HG03025 (cell line): Measurements from ENCODE around the gene FLNB.

ENCODE experiments used
- ATAC-seq: cut with Tn5 transposase; IDR thresholded peaks from one replicate; pipeline ENCODE4 v1.9.1; 2021; ENCODE audit warnings: mild to moderate bottlenecking, moderate library complexity; ENCODE audit not compliant: unreplicated experiment, low FRiP score

Gene FLNB

DNA sequence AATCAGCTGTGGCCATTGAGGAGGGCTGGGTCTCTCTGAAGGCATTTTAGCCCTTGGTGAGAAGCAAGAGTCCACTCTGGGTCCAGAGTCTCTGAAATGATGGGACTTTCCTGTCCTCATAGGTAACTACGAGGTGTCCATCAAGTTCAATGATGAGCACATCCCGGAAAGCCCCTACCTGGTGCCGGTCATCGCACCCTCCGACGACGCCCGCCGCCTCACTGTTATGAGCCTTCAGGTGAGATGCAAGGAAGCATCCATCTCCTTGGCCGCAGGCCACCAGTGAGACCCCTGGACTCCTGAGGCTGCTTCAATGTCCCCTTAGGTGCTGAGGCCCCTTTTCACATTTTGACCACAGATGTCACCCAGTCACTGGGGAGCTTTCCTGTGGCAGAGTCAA lies 147.6 kb downstream of the FLNB start:
- ATAC-seq: no peak

DNA sequence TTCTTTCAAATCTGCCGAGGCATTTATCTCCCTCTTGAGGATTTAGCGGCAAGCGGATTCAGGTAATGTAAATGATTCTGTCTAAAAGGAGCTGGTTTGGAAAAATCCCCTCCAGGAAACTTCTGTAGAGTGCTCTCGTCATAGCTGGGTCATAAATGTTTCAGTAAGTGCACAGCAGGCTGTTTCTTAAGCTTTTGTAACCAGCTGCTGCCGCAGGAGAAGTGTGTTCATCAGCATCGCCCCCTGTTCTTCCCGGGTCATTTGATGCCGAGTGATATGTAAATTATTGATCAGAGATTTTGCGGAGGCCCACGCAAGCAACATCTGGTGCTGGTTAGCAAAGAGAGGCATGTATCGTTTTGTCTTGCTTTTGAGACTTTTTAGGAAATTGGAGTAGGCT lies 149.5 kb downstream of the FLNB start:
- no peak for ATAC-seq

DNA sequence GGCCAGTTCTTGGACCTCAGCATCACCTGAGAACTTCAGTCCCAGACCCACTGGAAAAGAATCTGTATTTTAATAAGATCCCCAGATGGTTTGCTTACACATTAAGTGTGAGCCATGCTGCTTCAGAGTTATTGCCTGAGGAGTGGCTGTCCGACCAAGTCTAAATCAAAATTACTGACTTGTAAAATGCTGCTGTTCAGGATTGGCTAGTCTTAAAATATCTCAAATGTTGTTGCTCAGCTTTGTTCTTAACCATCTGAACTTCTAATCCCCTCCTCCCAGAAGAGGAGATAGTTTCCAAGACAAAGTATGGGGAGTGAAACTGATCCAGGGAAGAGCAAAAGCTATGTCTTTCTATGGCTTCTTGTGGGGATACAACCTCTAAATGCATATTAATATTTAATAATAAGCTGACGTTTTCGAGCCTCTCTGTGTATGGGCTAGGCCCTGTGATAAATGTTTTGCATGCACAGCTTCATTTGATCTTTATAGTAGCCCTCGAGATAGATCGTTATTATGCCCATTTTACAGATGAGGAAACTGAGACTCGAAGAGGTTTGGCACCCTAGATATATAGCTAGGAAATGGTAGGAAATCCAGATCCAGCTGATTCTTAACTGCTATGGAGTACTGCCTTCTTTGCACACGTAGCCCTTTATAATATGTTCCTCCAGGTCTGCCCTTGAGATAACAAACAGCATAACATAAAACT lies 150.4 kb downstream of the FLNB start:
- ATAC-seq: no peak

DNA sequence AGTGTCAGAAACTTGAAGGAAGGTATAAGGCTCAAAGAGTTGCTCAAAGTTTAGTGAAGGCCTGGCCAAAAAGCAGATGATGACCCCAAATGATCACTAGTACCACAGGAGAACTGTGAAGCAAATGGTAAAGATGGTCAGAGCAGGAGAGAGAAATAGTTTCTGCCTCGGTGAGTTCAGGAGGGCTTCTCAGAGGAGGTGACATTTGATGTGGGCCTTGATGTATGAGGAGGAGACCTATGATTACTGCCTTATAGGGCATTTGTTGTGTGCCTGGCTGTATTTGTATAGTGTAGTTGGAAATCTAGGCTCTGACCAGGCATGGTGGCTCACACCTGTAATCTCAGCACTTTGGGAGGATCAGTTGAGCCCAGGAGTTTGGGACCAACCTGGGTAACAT lies 152.2 kb downstream of the FLNB start:
- ATAC-seq: no peak

DNA sequence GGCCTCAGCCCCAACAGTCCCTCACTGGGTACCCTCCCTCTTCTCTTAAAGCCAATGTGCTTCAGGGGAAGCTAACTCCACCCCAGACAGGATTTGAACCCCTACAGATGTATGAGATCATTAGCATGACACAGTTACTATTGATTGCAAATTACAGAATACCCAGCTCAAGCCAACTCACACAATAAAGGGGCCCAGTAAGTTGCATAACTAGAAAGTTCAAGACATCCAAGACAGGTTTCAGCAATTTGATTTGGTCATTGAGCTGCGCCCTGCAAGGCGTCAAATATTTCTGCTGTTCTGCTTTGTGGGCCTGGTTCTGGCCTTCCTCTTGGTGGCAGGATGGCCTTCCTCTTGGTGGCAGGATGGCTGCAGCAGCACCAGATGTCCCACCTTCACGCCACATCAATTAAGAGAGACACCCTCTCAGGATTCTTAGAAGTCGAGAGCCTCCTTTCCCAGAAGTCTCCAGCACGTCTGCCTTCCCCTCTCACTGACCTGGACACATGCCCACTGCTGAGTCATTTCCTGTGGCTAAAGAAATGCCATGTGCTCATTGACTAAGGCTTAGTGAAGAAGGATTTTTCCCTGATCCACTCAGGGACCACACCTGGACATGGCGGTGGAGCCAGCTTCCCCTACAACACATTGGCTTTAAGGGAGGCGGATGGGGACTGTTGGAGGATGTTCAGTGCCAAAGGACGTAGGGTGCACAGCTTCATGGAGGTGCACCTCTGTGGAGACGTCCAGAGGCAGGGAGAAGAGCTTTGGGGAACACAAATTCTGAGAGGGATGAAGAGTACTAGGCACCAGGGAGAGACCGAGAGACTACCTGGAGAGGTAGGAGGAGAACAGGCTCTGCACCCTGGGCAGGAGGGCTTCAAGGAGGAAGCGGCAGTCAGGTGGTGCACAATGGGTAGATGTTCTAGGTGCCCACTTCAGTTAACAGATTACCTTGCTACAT lies 153.5 kb downstream of the FLNB start:
- ATAC-seq: no peak

DNA sequence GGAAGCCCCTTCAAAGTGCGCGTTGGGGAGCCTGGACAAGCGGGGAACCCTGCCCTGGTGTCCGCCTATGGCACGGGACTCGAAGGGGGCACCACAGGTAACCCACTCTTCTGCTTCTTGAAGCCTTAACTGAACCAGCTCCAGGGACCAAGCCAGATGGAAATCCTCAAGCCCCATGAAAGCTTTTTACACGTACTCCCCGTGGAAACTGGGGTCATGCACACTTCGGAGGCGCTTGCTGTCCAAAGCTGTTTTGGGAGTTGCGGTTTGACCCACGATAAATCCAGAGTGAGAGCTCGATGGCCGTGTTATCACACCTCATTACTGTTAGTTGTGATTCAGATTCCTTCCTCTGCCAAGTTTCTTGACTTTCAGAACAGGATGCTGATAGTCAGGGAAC lies 155.0 kb downstream of the FLNB start:
- no peak for ATAC-seq

DNA sequence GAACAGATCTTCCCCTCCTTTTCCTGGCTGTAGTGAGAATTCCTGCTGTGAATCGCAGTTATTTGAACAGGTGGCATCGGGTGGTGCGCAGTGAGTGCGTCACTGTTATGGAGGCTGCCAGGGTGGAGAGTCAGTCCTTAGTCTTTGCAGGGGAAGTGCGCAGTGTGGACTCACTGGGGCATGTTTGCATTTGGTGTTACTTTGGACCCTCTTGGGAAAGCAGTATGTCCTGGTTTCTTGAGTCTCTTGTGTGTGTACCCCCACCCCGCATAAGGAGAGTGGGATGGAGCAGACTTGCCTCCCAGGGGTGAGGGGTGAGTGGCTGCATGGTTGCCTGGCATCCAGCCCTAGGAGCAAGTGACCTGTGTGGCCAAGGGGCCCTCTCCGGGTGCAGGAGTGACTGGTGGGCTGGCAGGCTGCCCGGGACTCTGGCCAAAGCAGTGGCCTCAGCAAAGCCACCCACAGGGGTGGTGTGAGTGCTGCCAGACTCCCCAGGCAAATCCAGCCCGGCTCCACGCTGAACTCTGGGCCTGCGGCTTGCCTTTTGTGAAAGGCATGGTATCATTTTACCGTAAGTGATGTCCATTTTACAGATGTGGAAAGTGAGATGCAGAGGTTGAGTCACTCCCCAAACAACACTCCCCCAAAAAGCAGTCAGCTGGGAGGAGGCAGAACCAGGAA lies 156.1 kb downstream of the FLNB start:
- no peak for ATAC-seq

DNA sequence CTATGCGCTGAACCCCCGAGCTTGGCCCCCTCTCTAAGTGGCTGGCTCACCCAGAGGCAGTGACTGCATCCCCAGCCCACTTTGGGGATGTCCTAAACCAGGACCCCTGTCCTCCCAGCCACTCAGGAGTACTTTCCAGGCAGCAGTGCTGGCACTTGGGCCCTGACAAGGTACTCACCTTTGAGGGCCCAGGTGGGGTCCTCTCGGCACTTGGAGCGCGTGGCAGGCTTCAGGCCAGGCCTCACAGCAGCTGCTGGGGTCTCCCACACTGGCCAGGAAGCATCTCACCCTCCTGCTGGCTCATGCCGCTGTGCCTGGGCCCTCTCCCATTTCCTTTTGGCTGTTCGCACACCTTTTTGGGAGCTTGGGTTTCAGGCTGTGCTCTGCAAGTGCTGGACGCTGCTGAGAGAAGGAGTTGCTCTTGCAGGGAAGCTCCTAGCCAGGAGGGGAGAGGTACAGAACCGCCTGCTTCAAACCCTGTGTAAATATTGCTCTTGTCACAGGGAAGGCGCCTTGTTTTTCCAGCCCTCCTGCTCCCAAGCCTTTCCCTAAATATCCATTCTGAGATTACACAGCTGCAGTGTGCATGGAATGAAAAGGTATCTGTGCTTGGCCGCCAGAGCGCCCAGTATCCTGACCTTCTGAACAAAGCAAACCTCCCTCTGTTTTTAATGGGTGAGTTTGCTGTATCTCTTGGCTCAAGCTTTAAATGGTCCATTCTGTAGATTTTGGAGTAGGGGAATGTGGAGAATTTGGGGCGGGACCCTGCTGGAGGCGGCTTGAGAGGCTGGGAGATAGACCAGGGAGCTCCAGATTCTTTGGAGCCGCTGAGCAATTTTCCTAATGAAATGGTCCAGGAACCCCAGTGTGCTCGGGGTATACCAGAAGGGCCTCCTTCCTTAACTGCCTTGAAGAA lies 156.9 kb downstream of the FLNB start:
- no peak for ATAC-seq

DNA sequence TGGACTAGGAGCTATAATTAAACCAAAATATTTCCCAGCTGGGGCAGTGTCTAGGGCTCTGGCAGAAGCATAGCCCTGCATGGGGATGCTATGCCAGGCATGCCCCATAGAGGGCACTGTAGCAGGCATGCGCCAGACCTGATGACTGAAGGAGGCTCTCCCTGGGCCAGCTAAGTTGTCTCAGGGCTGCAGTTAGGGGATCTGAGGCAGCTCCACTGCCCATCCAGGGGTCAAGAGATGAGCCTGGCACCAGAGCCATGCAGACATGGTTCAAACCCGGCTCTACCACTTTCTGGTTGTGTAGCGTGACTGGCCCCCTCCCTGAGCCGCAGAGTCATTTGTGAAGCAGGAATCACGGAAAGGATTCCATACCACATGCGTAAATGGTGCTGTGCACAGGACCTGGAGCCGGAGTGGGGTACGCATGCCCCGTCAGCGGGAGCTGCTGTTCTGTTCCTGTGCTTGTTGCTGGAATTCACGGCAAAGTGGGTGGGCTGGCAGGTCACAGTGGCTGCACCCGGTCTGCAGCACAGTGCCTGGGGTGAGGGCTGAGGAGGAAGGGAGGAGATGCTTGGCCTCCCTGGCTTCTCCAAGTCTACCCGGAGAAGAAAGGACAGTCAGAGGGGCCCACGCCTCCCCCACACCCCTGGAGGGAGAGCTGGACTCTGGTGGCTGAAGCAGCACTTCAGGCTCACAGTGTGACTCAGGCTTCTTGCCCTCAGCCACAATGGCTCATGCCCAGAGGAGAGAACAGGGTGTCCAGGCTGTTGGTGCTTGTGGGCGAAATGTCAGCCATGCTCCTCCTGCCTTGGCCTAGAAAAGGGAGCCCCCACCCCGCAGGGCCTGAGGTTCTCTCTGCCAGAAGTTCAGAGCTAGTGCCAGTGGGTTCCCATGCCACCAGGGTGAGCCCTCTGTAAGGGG lies 159.5 kb downstream of the FLNB start:
- no peak for ATAC-seq

DNA sequence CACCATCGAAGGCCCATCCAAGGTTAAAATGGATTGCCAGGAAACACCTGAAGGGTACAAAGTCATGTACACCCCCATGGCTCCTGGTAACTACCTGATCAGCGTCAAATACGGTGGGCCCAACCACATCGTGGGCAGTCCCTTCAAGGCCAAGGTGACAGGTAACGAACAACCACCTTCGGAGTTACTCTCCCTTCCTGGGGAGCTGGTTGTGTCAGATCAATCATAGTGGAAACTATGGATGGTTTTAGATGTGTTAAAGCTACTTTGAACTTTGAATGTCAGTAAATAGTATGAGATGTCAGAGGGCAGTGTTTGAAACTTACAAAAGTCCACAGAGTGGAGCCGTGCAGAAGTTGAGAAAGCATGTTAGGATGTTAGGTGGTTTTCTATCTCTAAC lies 160.3 kb downstream of the FLNB start:
- ATAC-seq: no peak

DNA sequence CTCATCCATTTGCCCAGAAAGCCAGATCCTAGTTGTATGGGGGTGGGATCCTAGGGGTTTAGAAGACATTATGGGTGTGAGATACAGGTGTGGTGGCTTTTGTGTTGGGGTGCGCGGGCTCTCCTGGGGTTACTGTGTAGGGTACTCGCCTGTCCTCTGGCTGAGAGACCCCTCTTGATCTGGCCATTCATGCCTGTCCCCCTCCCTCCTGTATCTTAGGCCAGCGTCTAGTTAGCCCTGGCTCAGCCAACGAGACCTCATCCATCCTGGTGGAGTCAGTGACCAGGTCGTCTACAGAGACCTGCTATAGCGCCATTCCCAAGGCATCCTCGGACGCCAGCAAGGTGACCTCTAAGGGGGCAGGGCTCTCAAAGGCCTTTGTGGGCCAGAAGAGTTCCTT lies 161.1 kb downstream of the FLNB start:
- no peak for ATAC-seq

DNA sequence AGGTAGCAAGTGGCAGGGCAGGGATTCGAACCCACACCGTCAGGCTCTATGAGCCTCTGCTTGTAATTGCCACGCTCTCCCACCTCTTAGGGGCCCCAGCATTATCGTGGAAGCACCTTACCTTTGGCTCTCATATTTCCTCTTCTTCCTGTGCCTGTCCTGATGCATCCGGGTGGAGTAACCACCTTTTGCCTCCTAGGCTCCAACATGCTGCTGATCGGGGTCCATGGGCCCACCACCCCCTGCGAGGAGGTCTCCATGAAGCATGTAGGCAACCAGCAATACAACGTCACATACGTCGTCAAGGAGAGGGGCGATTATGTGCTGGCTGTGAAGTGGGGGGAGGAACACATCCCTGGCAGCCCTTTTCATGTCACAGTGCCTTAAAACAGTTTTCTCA lies 162.2 kb downstream of the FLNB start:
- no peak for ATAC-seq

DNA sequence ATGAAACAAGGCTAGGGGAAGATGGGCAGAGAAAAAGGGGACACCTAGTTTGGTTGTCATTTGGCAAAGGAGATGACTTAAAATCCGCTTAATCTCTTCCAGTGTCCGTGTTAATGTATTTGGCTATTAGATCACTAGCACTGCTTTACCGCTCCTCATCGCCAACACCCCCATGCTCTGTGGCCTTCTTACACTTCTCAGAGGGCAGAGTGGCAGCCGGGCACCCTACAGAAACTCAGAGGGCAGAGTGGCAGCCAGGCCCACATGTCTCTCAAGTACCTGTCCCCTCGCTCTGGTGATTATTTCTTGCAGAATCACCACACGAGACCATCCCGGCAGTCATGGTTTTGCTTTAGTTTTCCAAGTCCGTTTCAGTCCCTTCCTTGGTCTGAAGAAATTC lies 162.9 kb downstream of the FLNB start:
- ATAC-seq: no peak

DNA sequence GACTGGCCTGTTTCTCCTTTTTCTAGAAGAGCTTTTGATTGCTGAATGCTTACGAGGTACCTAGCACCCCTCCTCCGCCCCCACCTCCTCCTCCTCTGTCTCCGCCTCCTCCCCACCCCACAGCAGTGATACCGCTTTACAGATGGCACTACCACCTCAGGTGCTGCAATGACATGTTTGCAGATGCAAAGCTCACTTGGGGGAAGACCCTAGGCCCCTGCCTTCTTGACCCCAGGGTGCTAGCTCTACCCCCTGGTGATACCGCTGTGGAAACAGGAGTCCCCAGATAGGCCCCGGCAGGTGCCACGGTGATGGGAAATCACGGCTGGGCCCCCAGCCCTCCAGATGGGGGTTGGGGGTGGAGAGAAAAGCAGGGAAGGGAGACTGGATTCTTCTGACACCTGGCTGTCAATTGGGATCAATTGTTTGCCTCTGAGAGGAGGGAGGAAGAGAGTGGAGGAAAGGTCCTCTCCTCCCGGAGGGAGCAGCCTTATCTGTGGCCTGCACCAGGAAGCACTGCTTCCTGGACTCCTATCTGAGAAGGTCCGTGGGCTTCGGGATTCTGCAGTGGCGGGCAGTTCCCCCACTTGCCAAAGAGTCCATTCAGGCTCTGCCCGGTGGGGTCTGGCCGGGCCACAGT lies 164.9 kb downstream of the FLNB start:
- ATAC-seq: no peak

DNA sequence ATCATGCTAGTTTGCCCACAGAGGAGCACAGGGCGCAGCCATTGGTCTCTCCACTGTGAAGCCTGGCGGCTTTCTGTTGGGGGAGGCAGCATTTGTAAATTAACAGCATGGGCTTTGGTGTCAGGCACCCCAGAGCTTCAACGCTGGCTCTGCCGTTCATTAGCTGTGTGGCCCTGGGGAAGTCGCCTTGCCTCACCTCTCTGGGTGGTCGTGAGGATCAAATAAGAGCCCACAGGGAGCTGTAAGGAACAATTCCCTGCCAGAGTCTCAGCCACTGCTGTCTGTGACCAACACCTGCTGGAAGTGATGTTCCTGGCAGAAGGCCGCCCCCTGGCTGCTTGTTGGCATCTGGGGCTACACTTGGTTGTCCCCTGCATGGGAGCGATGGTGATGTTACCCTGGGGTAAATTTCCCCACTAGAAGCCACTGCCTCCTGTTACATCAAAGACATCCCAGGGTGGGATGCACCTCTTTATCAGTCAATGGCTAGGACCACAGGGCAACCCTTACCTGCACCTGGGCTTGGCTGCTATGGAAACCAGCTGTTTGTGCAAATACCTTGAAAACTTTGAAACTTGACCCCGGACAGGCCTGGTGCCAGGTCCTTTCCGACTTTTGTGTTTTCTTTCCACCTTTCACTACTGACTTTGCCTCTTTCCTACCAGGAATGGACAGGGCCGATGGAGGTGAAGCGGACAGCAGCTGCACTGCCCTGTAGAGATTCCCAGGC lies 165.6 kb downstream of the FLNB start:
- no peak for ATAC-seq

DNA sequence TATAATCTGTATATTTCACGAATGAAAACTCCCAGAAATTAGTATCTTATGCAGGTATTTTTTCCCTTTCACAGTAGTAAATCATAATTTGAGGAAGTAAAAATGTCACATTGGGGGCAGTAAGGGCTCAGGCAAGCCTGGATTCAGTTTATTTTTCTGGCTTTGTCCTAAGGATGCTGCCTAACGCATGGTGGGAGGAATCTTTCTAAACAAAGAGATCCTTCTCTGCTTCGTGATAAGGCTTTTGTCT lies 166.9 kb downstream of the FLNB start:
- no peak for ATAC-seq

DNA sequence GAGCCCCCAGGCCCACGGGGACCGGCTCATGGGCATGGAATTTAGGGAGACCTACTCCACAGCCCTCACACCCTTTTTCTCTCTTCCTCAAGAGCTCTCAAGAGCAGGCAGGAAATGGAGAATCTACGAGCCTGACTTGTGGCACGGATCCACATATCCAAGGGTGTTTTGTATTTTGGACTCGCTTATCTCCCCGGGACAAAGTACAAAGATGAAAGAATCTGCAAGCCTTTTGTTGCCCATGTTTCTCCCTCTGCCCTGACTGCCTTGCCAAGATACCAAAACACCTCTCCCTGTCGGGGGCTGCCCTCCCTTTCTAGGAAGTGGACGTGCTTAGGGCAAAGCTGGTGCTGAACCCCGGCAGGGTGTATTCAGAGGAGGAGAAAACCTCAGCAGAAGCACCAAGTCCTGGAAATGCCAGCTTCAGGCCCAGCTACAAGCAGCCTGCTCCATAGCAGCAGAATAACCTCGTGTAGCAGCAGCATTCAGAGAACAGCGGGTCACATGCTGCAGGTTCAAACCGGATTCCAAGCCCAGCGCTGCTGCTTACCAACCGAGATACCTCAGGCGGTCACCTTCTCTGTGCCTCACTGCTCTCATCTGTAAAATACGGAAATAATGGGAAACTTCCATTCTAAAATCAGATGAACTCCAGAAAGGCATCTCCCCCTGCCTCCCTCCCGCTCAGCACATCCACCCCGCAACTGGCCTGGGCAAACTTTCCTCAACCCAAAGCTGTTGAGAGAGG lies 167.4 kb downstream of the FLNB start:
- no peak for ATAC-seq

DNA sequence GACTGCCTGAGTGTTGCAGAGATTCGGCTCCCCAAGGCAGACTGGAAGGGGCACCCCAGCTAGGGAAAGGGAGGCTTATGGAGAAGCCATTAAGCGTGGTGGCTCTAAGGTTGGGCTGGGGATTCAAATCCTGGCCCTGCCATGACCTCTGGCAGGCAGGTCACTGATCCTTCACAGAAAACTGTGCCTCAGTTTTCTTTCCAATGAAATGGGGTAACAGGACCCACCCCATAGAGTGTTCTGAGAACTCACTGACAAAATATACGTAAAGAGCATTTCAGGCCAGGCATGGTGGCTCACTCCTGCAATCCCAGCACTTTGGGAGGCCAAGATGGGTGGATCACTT lies 167.9 kb downstream of the FLNB start:
- ATAC-seq: no peak
